Gastrocnemius medialis (tissue), 4 donors: ENCODE results near the gene NCAM2. TPM values are rescaled to one million over a fixed set of nuclear protein-coding genes. Genes with fewer than 3 reads are reported as not detected.

Experiments used
- ATAC-seq, 2 donors: fragments of 150-250 bp; one replicate each; pipeline ENCODE4 v1.9.1; 2016
- DNase-seq, 2 donors: peaks; one replicate each; pipeline ENCODE4 v3.0.0-alpha.2; 2019
- H3K27ac ChIP-seq, 4 donors: fragments of 200-600 bp; sonication (generic); 1 replicate in 1 of 4; 2 replicates in 3 of 4; pipeline ENCODE4 v1.5.1; 2016 to 2018; ENCODE audit warnings: mild to moderate bottlenecking in 2 of 4, moderate library complexity in 1 of 4
- H3K27me3 ChIP-seq, 3 donors: fragments of 200-600 bp; sonication (generic) in 2 of 3; 1 replicate in 1 of 3; 2 replicates in 2 of 3; pipeline versions ENCODE4 v1.5.1 to v1.6.0; 2016 to 2019; ENCODE audit warnings: mild to moderate bottlenecking in 1 of 3, moderate library complexity in 1 of 3
- H3K36me3 ChIP-seq, 2 donors: fragments of 200-600 bp; sonication (generic) in 1 of 2; one replicate each; pipeline ENCODE4 v1.5.1; 2017 to 2018
- H3K4me1 ChIP-seq, 2 donors: fragments of 200-600 bp; sonication (generic) in 1 of 2; one replicate each; pipeline ENCODE4 v1.5.1; 2016 to 2017; ENCODE audit warnings: mild to moderate bottlenecking in 2 of 2
- H3K4me3 ChIP-seq, 4 donors: fragments of 200-600 bp; sonication (generic) in 3 of 4; 1 replicate in 1 of 4; 2 replicates in 3 of 4; pipeline ENCODE4 v1.5.1; 2016 to 2019; ENCODE audit warnings: mild to moderate bottlenecking in 2 of 4
- H3K9me3 ChIP-seq, 3 donors: fragments of 200-600 bp; sonication (generic) in 2 of 3; 1 replicate in 1 of 3; 2 replicates in 2 of 3; pipeline ENCODE4 v1.5.1; 2016 to 2019
- CTCF ChIP-seq, 5 experiments: fragments of 450-650 bp in 3 of 5; fragments of 200-600 bp in 2 of 5; sonication (generic) in 2 of 5; IDR thresholded peaks in 4 of 5; conservative IDR thresholded peaks in 1 of 5; 1 replicate in 4 of 5; 2 replicates in 1 of 5; pipeline ENCODE4 v1.5.1; 2016 to 2019; ENCODE audit warnings: antibody characterized with exemption in 5 of 5, mild to moderate bottlenecking in 3 of 5, moderate library complexity in 3 of 5
- POLR2A ChIP-seq, 2 donors: fragments of 450-650 bp; IDR thresholded peaks; one replicate each; pipeline ENCODE4 v1.6.1; 2017; ENCODE audit warnings: antibody characterized with exemption in 2 of 2, mild to moderate bottlenecking in 2 of 2, moderate library complexity in 2 of 2
- in situ Hi-C, 4 donors: fragments of 200-750 bp; cut with MboI; loops; one replicate each; pipeline versions ENCODE4 v1.15.0 to v1.8.0; 2017; ENCODE audit warnings: low sequenced_read_pairs in 4 of 4
- intact Hi-C: fragments of 100-400 bp; cut with DNase I; formaldehyde crosslinking; loops from one replicate; pipeline ENCODE4 v1.15.1; 2023; ENCODE audit warnings: low total_unique reads
- total RNA-seq, 4 donors: library from RNA; depleted of rRNA; stranded (reverse); fragments of >200 nt; gene quantifications; one replicate each; pipeline versions ENCODE4 v1.1.0 to v1.2.3, GENCODE V29; 2016

Gene NCAM2
- total RNA-seq, 4 donors from 2014 or later = 0.07 to 1.9 (median 0.65) TPM

- Histone ChIP-seq H3K27ac (no peak overlapping the region), H3K4me3 (no peak overlapping the region), H3K27me3 (no peaks in the 10 kb centered on the region), H3K4me1 (no peaks in the 10 kb centered on the region), H3K9me3 (no peaks in the 10 kb centered on the region), H3K36me3 (no peaks in the 10 kb centered on the region)
- in situ Hi-C loops = no loop called here
- intact Hi-C loops = no loop called here
- ATAC-seq = no peak
- TF ChIP-seq CTCF (IDR thresholded peaks at IDR 0.05 in 4 of 5, conservative IDR thresholded peaks at IDR 0.05 in 1 of 5) = no peak
- TF ChIP-seq POLR2A (IDR thresholded peaks at IDR 0.05) = no peak
- no peak for DNase-seq
Observed at GRCh38 chr21:21247424-21247823, 249.2 kb downstream of the NCAM2 start.

DNA sequence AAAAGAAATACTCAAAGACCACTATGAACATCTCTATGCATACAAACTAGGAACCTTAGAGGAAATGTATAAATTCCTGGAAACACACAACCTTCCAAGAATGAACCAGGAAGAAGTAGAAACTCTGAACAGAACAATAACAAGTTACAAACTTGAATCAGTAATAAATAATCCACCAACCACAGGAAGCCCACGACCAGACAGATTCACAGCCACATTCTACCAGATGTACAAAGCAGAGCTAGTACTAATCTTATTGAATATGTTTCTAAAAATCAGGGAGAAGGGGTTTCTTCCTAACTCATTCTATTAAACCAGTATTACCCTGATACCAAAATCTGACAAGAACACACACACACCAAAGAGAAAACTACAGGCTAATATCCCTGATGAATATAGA is 263.8 kb downstream of the NCAM2 start:
- Histone ChIP-seq H3K4me1 (no peaks in the 10 kb centered on the region), H3K36me3 (no peaks in the 10 kb centered on the region), H3K27me3 (no peaks in the 10 kb centered on the region), H3K27ac (no peak overlapping the region), H3K9me3 (no peaks in the 10 kb centered on the region), H3K4me3 (no peak overlapping the region)
- DNase-seq (no peak), ATAC-seq (no peak)
- no peak for TF ChIP-seq CTCF (IDR thresholded peaks at IDR 0.05 in 4 of 5, conservative IDR thresholded peaks at IDR 0.05 in 1 of 5)
- no peak for TF ChIP-seq POLR2A (IDR thresholded peaks at IDR 0.05)
- intact Hi-C loops (no loop called here), in situ Hi-C loops (no loop called here)

DNA sequence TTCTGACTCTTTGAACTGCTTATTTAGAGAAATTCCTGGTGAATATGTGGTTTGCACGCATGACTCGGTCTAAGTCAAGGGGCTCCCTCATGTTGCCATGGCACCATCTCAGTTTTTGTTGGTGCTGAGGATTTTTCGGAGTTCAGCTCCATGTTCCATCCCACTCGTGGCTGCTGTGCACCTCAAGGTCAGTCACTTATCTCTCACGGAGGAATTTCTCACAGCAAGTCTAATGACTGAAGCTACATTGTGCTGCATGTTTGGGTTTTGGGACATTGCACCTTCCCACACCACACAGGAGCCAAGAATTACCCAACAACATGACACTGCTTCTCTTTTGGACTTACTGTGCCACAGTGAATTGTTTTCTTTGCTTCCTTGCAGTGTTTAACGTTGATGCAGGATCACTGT is 269.9 kb downstream of the NCAM2 start:
- no peak for ATAC-seq

GRCh38 chr21:21268885-21269284 is 270.7 kb downstream of the NCAM2 start:
- TF ChIP-seq CTCF (IDR thresholded peaks at IDR 0.05 in 4 of 5, conservative IDR thresholded peaks at IDR 0.05 in 1 of 5) (no peak), POLR2A (IDR thresholded peaks at IDR 0.05) (no peak)
- intact Hi-C loops = no loop called here
- H3K9me3 ChIP-seq = no peaks in the 10 kb centered on the region
- DNase-seq (no peak), ATAC-seq (no peak)
- in situ Hi-C loops = no loop called here
- H3K4me1 ChIP-seq = no peaks in the 10 kb centered on the region
- H3K36me3 ChIP-seq = no peaks in the 10 kb centered on the region
- no peaks in the 10 kb centered on the region for H3K27me3 ChIP-seq
- H3K4me3 ChIP-seq = no peak overlapping the region
- no peak overlapping the region for H3K27ac ChIP-seq

More for the DNA sequence above, 269.9 kb downstream of the NCAM2 start:
- no peak for TF ChIP-seq POLR2A (IDR thresholded peaks at IDR 0.05)
- TF ChIP-seq CTCF (IDR thresholded peaks at IDR 0.05 in 4 of 5, conservative IDR thresholded peaks at IDR 0.05 in 1 of 5) = no peak
- Histone ChIP-seq H3K27me3 (no peaks in the 10 kb centered on the region), H3K4me3 (no peak overlapping the region), H3K27ac (no peak overlapping the region), H3K9me3 (no peaks in the 10 kb centered on the region), H3K4me1 (no peaks in the 10 kb centered on the region), H3K36me3 (no peaks in the 10 kb centered on the region)
- DNase-seq = no peak
- intact Hi-C loops = no loop called here
- in situ Hi-C loops = no loop called here

DNA sequence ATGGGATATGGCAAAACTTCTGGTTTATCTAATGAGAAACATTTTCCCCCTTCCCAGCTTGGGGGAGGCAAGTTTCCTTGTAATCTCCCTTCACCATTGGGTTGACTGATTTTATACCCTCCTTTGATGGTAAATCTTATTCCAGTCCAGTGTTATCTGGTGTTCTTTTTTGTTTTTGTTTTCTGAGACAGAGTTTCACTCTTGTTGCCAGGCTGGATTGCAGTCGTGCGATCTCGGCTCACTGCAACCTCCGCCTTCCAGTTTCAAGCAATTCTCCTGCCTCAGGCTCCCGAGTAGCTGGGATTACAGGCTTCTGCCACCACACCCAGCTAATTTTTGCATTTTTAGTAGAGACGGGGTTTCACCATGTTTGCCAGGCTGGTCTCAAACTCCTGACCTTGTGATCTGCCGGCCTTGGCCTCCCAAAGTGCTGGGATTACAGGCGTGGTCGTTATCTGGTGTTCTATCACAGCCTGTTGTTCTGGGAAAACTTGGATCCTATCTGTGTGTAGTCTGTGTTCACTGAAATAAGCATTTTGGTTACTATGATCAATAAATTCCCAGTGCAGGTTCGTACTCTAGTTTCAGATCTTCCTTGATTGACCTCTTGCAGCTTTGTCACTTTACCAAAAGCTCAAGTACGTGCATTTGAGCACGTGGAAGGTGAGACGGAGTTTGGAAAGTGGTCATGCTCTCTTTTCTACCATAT is 281.1 kb downstream of the NCAM2 start:
- no peak for DNase-seq
- TF ChIP-seq POLR2A (IDR thresholded peaks at IDR 0.05) = no peak
- no peak for TF ChIP-seq CTCF (IDR thresholded peaks at IDR 0.05 in 4 of 5, conservative IDR thresholded peaks at IDR 0.05 in 1 of 5)
- intact Hi-C loops (no loop called here), in situ Hi-C loops (no loop called here)
- Histone ChIP-seq H3K36me3 (no peaks in the 10 kb centered on the region), H3K27ac (no peak overlapping the region), H3K9me3 (no peaks in the 10 kb centered on the region), H3K4me3 (no peak overlapping the region), H3K27me3 (no peaks in the 10 kb centered on the region), H3K4me1 (no peaks in the 10 kb centered on the region)
- ATAC-seq = no peak
